ENCODE results near the gene PLD4. TPM values are rescaled to one million over a fixed set of nuclear protein-coding genes. Genes with fewer than 3 reads are reported as not detected.

PLD4 gene
- total and polyA plus RNA-seq, 2 of the 8 experiments (the other 6 are each of a cell fraction or from before 2014, with no cell fraction given) = 0.05 TPM; not detected in 1

GRCh38 chr14:104977008-104977680 is 52.5 kb downstream of the PLD4 start:
- H3K23ac ChIP-seq (ENCODE audit: insufficient read length) = no peak overlapping the region
- H3K9me3 ChIP-seq (ENCODE audit: insufficient read depth in 2 of 2, low read depth in 1 of 2, low read length in 1 of 2) = no peaks in the 10 kb centered on the region
- no peak overlapping the region for H3K14ac ChIP-seq (ENCODE audit: insufficient read length)
- no peak overlapping the region for H3K4ac ChIP-seq (replicated peaks; ENCODE audit: insufficient read length, low read depth, low read length)
- no peak overlapping the region; the same call in 1 of the 2 replicates for H3K18ac ChIP-seq (ENCODE audit: extremely low read depth, low read length)
- H2BK20ac ChIP-seq (ENCODE audit: low read length) = no peak overlapping the region
- H2BK120ac ChIP-seq (replicated peaks; ENCODE audit: low read depth, low read length) = no peak overlapping the region
- FAIRE-seq (no peak), DNase-seq (ENCODE audit: low read depth in 1 of 2, low spot score in 2 of 2) (no peak)
- H4K91ac ChIP-seq (replicated peaks; ENCODE audit: insufficient read length, low read length) = no peak overlapping the region
- H3K4me2 ChIP-seq (ENCODE audit: insufficient read depth in 1 of 2, low read depth in 2 of 2, low read length in 2 of 2) = peak overlapping the region; percentile 60 to 90
- no peak overlapping the region for H2BK5ac ChIP-seq (ENCODE audit: low read depth, low read length)
- H3K4me3 ChIP-seq (ENCODE audit: extremely low read depth in 1 of 4, insufficient read depth in 2 of 4, low read depth in 3 of 4, low read length in 4 of 4) = peak overlapping the region in 1 of 4 experiments; percentile 63; a peak in 2 of 8 replicates
- no peak overlapping the region for H2BK12ac ChIP-seq (ENCODE audit: low read depth, low read length)
- no peak overlapping the region for H4K8ac ChIP-seq (ENCODE audit: extremely low read depth, insufficient read depth, low read length)
- H4K20me1 ChIP-seq (replicated peaks in 1 of 2; ENCODE audit: control insufficient read depth in 1 of 2, insufficient read depth in 2 of 2, low read length in 2 of 2) = peaks cover 4 to 13% of the 10 kb centered on the region in 2 experiments
- no peak overlapping the region for H2AK5ac ChIP-seq (ENCODE audit: low read depth, low read length)
- H2AFZ ChIP-seq (ENCODE audit: low read length) = no peak overlapping the region
- WGBS, 2 experiments (ENCODE audit: extremely low coverage in 1 of 2, insufficient coverage in 1 of 2, insufficient read length in 1 of 2, insufficient replicate concordance in 2 of 2, low coverage in 1 of 2, low lambda C conversion rate in 2 of 2, missing lambda C conversion rate in 1 of 2) = 77% methylated on average over 11 of the region's 11 CpGs; no CpG with 5 or more reads in 1 of the 2 experiments
- no peak overlapping the region for H3K9ac ChIP-seq (replicated peaks in 1 of 4; ENCODE audit: extremely low read depth in 1 of 4, low read depth in 3 of 4, low read length in 3 of 4)
- ChIA-PET POLR2A (ENCODE audit: partially characterized antibody) (interaction anchor here (1.1 kb wide), 1 partner anchor 43 kb away, joined by 3 read pairs; no protein-coding TSS in a partner anchor), CTCF (ENCODE audit: partially characterized antibody) (interaction anchor here (0.8 to 11.5 kb wide), 9 partner anchors 7 to 417 kb away, joined by 3 to 161 read pairs (median 5); partner anchors contain the start of gene CLBA1)
- no peak overlapping the region for H3K27ac ChIP-seq (ENCODE audit: low read depth, low read length)
- peaks cover 18 to 38% (median 31%) of the 10 kb centered on the region in 4 experiments for H3K27me3 ChIP-seq (replicated peaks in 1 of 4; ENCODE audit: control insufficient read depth in 3 of 4, extremely low read depth in 1 of 4, insufficient read depth in 3 of 4, low read length in 3 of 4)
- H3K79me2 ChIP-seq (ENCODE audit: control insufficient read depth in 1 of 2, insufficient read depth in 2 of 2, low read length in 2 of 2) = no peaks in the 10 kb centered on the region
- no peak overlapping the region for H2BK15ac ChIP-seq (ENCODE audit: low read length)
- peaks cover 10% of the 10 kb centered on the region; the same call in 1 of the 2 replicates for H3K23me2 ChIP-seq (ENCODE audit: low read depth, low read length)
- H3K4me1 ChIP-seq (replicated peaks in 1 of 4; ENCODE audit: control insufficient read depth in 3 of 4, insufficient read depth in 4 of 4, low read length in 3 of 4) = peaks cover 0 to 11% (median 9%) of the 10 kb centered on the region in 4 experiments; a peak in 5 of 7 replicates
- H4K5ac ChIP-seq (ENCODE audit: insufficient read length, low read depth, low read length) = no peak overlapping the region
- H3K79me1 ChIP-seq (ENCODE audit: low read depth, low read length) = no peaks in the 10 kb centered on the region
- no peaks in the 10 kb centered on the region; a peak in 1 of 8 replicates for H3K36me3 ChIP-seq (ENCODE audit: control insufficient read depth in 2 of 4, insufficient read depth in 4 of 4, low read length in 3 of 4)
- H3K56ac ChIP-seq (replicated peaks; ENCODE audit: insufficient read length, low read depth, low read length) = no peak overlapping the region
- TF ChIP-seq CHD2 (IDR thresholded peaks at IDR 0.05; ENCODE audit: low read length) = no peak
- TF ChIP-seq NRF1 (IDR thresholded peaks at IDR 0.05; ENCODE audit: low read depth, low read length) = no peak
- TF ChIP-seq SAP30 (IDR thresholded peaks at IDR 0.05; ENCODE audit: insufficient read depth, insufficient replicate concordance, low read length) = no peak
- TF ChIP-seq TCF12 (IDR thresholded peaks at IDR 0.05; ENCODE audit: low read depth, low read length) = no peak
- TF ChIP-seq PHF8 (conservative IDR thresholded peaks at IDR 0.05; ENCODE audit: low read depth, low read length) = no peak
- no peak for TF ChIP-seq KDM4A (IDR thresholded peaks at IDR 0.05; ENCODE audit: low read depth, low read length, severe bottlenecking)
- TF ChIP-seq, protein P1, sequence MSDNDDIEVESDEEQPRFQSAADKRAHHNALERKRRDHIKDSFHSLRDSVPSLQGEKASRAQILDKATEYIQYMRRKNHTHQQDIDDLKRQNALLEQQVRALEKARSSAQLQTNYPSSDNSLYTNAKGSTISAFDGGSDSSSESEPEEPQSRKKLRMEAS (IDR thresholded peaks at IDR 0.05) = no peak
- TF ChIP-seq RFX5 (IDR thresholded peaks at IDR 0.05; ENCODE audit: borderline replicate concordance, low read depth, low read length) = no peak
- no peak for TF ChIP-seq EZH2 (IDR thresholded peaks at IDR 0.05; ENCODE audit: low read depth, low read length, severe bottlenecking)
- no peak for TF ChIP-seq SRF (IDR thresholded peaks at IDR 0.05; ENCODE audit: low read depth, low read length)
- no peak for TF ChIP-seq KDM5A (IDR thresholded peaks at IDR 0.05; ENCODE audit: low read length)
- TF ChIP-seq BACH1 (IDR thresholded peaks at IDR 0.05; ENCODE audit: low read length) = no peak

Data from H1 (cell line).